ENCODE measurements around the gene SSBP2.

Gene SSBP2

GRCh38 chr5:81779125-81779915 lies 28.4 kb upstream of the SSBP2 start:
- no peak for TF ChIP-seq CTCF (IDR thresholded peaks at IDR 0.05)
- DNase-seq (ENCODE audit: low spot score) = no peak
- H3K27ac ChIP-seq = peak overlapping the region; percentile 70 to 71
- peak overlapping the region; percentile 57 for H3K4me3 ChIP-seq

GRCh38 chr5:81778642-81779041 lies 27.7 kb upstream of the SSBP2 start:
- DNase-seq (ENCODE audit: low spot score) = no peak
- Histone ChIP-seq H3K4me3 (peak overlapping the region; percentile 57), H3K27ac (peak overlapping the region; percentile 70 to 71)
- TF ChIP-seq CTCF (IDR thresholded peaks at IDR 0.05) = no peak

- DNase-seq (ENCODE audit: low spot score) = no peak
- TF ChIP-seq CTCF (IDR thresholded peaks at IDR 0.05) = no peak
- Histone ChIP-seq H3K4me3 (no peak overlapping the region), H3K27ac (no peak overlapping the region)
Measured at GRCh38 chr5:81776258-81776657, 25.4 kb upstream of the SSBP2 start.

- H3K4me3 ChIP-seq = no peak overlapping the region
- DNase-seq (ENCODE audit: low spot score) = no peak
- peak overlapping the region; percentile 79 to 84 for H3K27ac ChIP-seq
- no peak for TF ChIP-seq CTCF (IDR thresholded peaks at IDR 0.05)
Measured at GRCh38 chr5:81774374-81774773, 23.5 kb upstream of the SSBP2 start.

GRCh38 chr5:81773574-81773973 lies 22.7 kb upstream of the SSBP2 start:
- no peak for TF ChIP-seq CTCF (IDR thresholded peaks at IDR 0.05)
- Histone ChIP-seq H3K4me3 (no peak overlapping the region), H3K27ac (peak overlapping the region; percentile 79 to 84)
- no peak for DNase-seq (ENCODE audit: low spot score)

GRCh38 chr5:81773161-81773560 lies 22.3 kb upstream of the SSBP2 start:
- no peak for TF ChIP-seq CTCF (IDR thresholded peaks at IDR 0.05)
- no peak for DNase-seq (ENCODE audit: low spot score)
- Histone ChIP-seq H3K4me3 (no peak overlapping the region), H3K27ac (peak overlapping the region; percentile 79 to 84)

- peak overlapping the region; percentile 79 to 84 for H3K27ac ChIP-seq
- DNase-seq (ENCODE audit: low spot score) = no peak
- no peak overlapping the region for H3K4me3 ChIP-seq
- no peak for TF ChIP-seq CTCF (IDR thresholded peaks at IDR 0.05)
Measured at GRCh38 chr5:81772488-81772887, 21.6 kb upstream of the SSBP2 start.

Data from coronary artery (tissue), 2 donors.